NOMO-1 treated with dmso at 0.1 percent for 144 hours (cell line): Measurements from ENCODE around the gene CACNA2D1.

Experiments
- DNase-seq: peaks from one replicate; lab custom pipeline; 2025; ENCODE audit not compliant: unreplicated experiment; lab: John Stamatoyannopoulos, UW

CACNA2D1 gene

GRCh38 chr7:82347808-82348207 lies 95.8 kb downstream of the CACNA2D1 start:
- DNase-seq = no peak

GRCh38 chr7:82345886-82346285 lies 97.7 kb downstream of the CACNA2D1 start:
- DNase-seq = no peak

GRCh38 chr7:82343716-82344115 lies 99.9 kb downstream of the CACNA2D1 start:
- no peak for DNase-seq

- no peak for DNase-seq
Observed at GRCh38 chr7:82339958-82340357, 103.6 kb downstream of the CACNA2D1 start.

- no peak for DNase-seq
Observed at GRCh38 chr7:82335927-82336326, 107.7 kb downstream of the CACNA2D1 start.

GRCh38 chr7:82335001-82335400 lies 108.6 kb downstream of the CACNA2D1 start:
- DNase-seq = no peak

- DNase-seq = no peak
Observed at GRCh38 chr7:82331234-82331633, 112.3 kb downstream of the CACNA2D1 start.

GRCh38 chr7:82330706-82331215 lies 112.8 kb downstream of the CACNA2D1 start:
- no peak for DNase-seq

- DNase-seq = no peak
Observed at GRCh38 chr7:82327898-82328297, 115.7 kb downstream of the CACNA2D1 start.

GRCh38 chr7:82325416-82325815 lies 118.2 kb downstream of the CACNA2D1 start:
- DNase-seq = no peak

GRCh38 chr7:82323806-82324205 lies 119.8 kb downstream of the CACNA2D1 start:
- DNase-seq = no peak

GRCh38 chr7:82319674-82320118 lies 123.9 kb downstream of the CACNA2D1 start:
- no peak for DNase-seq

GRCh38 chr7:82318786-82319185 lies 124.8 kb downstream of the CACNA2D1 start:
- DNase-seq = no peak

- DNase-seq = no peak
Observed at GRCh38 chr7:82317760-82318159, 125.8 kb downstream of the CACNA2D1 start.

- DNase-seq = no peak
Observed at GRCh38 chr7:82317257-82317721, 126.3 kb downstream of the CACNA2D1 start.

- no peak for DNase-seq
Observed at GRCh38 chr7:82313269-82313668, 130.3 kb downstream of the CACNA2D1 start.

GRCh38 chr7:82312646-82313045 lies 130.9 kb downstream of the CACNA2D1 start:
- DNase-seq = no peak

GRCh38 chr7:82305347-82306005 lies 138.1 kb downstream of the CACNA2D1 start:
- no peak for DNase-seq

GRCh38 chr7:82294865-82295264 lies 148.7 kb downstream of the CACNA2D1 start:
- no peak for DNase-seq

- DNase-seq = no peak
Observed at GRCh38 chr7:82294382-82294784, 149.2 kb downstream of the CACNA2D1 start.

- DNase-seq = no peak
Observed at GRCh38 chr7:82293467-82293866, 150.1 kb downstream of the CACNA2D1 start.

GRCh38 chr7:82291931-82292330 lies 151.6 kb downstream of the CACNA2D1 start:
- DNase-seq = peak; percentile 12

GRCh38 chr7:82289889-82290288 lies 153.7 kb downstream of the CACNA2D1 start:
- no peak for DNase-seq
